GM12873 (cell line): ENCODE measurements around the gene EFCAB9.

Source experiments
- CTCF ChIP-seq: IDR thresholded peaks from 2 replicates; pipeline ENCODE4 v1.5.1; 2012; ENCODE audit warnings: low read depth, mild to moderate bottlenecking, moderate library complexity, low read length, control low read depth; ENCODE audit not compliant: insufficient read depth; ENCODE audit errors: missing control alignments

EFCAB9 gene

DNA sequence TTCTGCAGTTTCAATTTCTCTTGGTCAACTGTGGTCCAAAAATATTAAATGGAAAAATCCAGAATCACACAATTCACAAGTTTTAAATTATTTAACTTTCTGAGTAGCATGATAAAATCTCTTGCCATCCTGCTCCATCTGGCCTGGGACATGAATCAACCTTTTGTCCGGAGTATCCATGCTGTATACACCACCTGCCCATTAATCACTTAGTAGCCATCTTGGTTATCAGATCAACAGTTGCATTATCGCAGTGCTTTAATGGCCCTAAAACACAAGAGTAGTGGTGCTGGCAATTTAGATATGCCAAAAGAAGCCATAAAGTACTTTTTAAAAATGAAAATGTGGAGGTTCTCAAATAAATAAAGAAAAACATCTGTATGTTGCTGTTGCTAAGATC, 25.3 kb downstream of the EFCAB9 start:
- no peak for TF ChIP-seq CTCF

DNA sequence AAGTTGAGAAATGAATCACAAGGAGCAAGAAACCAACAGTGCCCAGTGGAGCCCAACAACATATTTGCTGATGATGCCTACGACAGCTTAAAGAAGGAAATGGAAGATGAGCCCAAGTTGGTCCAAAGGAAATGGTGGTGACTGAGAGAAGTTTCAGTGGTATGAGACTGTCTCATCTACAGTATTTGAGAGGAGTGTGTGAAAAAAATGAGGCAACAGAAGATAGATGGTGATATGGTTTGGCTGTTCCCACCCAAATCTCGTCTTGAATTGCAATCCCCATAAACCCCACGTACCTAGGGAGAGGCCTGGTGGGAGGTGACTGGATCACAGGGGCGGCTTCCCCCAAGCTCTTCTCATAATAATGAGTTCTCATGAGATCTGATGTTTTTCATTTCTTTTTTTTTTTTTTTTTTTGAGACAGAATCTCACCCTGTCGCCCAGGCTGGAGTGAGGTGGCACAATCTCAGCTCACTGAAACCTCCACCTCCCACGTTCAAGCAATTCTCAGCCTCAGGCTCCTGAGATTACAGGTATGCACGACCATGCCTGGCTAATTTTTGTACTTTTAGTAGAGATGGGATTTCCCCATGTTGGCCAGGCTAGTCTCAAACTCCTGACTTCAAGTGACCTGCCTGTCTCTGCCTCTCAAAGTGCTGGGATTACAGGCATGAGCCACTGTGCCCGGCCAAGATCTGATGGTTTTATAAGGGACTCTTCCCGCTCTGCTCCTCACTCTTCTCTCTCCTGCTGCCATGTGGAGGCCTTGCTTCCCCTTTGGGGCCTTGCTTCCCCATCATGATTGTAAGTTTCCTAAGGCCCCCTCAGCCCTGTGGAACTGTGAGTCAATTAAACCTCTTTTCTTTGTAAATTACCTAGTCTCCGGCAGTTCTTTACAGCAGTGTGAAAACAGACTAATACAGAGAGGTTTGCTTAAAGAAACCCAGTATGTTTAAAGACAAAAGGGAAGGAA, 30.2 kb downstream of the EFCAB9 start:
- TF ChIP-seq CTCF, result no peak

- no peak for TF ChIP-seq CTCF
Observed at GRCh38 chr5:172224996-172225395, 31.0 kb downstream of the EFCAB9 start.

DNA sequence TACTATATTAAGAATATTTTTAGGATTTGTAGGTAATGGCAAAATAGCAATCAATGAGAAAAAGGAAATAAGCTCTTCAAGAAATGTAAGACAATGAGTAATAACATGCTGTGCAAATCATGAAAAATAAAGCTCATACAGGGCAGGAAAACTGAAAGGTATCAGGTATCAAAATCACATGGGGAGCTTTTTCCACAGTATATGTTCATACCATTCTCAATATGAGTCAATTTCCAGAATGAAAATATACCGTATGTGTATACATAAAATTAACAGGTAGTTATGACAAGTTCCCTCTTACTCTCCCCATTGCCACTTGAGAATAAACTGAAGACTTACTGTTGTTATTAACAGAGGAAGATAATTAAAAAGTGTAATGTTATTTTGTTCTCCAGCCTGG, 35.9 kb downstream of the EFCAB9 start:
- TF ChIP-seq CTCF, result no peak

GRCh38 chr5:172234031-172234430, 40.1 kb downstream of the EFCAB9 start:
- TF ChIP-seq CTCF, result no peak

DNA sequence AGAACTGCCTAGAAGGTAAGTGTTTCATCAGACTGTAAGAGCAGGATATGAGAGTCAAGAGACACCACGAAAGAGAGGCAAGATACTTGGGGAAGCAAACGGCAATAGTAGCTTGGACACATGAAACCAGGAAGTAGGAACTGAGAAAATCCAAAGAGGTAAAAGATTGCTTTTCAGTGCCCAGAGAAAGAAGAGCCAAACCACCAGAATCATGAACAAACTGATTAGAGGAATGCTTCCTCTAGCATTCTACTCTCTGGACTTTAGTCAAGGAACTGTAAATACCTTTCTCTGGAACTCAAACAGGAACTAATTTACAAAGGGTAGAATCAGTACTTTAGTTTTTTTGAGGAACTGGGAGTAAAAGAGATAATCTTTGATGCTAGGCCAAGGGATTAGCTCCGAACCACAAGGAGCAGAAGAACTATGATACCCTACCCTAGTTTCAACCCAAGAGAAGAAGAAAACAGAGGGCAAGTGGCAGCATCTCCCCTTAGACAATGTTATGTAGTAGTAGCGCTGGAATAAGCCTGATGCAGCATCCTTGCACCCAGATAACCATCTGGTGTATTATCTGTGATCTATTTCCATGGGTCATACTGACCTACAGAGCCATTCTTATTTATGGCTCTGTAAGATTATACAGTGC, 41.3 kb downstream of the EFCAB9 start:
- TF ChIP-seq CTCF, result no peak

DNA sequence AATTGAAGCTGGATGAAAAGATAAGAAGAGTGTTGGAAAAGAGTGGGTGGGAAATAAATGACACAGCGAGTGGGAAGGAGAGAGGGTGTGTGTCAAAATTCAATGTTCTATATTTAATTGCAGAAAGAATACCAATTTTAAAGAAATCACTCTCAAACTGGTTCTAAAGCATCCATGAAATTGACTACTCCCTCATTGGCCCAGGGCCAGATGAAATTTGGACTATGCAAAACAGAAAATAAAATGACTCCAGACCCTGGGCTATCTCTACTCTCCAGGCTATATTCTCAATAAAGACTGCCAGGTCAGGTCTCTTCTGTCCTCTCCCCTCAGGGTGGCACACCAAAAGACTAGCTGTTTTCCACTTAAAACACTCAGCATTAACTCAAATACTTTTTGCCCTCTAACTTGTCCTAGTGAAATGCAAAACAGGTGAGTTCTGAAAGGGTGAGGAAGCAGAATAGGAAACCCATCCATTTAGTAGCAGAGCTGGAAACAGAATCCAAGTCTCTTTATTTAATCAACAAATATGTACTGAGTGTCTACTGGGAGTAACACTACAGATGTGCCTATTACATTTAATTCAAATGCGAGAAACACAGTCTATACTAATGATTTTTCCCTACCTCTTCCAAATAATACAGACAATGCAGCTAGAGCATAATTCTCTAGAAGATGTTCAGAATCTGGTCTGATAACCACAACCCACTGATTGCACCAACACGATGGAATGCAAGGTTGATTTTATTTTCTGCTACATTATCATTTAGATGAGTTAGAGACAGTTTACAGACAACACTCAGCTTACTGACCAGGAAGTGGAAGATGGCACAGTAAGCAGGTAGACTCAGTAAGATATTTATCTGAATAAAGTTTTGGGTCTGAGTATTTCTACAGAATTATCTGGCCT, 42.1 kb downstream of the EFCAB9 start:
- no peak for TF ChIP-seq CTCF
